ENCODE data around the gene LRBA.

Gene LRBA

GRCh38 chr4:150264595-150265161 lies 750.4 kb downstream of the LRBA start:
- no peak for DNase-seq

DNA sequence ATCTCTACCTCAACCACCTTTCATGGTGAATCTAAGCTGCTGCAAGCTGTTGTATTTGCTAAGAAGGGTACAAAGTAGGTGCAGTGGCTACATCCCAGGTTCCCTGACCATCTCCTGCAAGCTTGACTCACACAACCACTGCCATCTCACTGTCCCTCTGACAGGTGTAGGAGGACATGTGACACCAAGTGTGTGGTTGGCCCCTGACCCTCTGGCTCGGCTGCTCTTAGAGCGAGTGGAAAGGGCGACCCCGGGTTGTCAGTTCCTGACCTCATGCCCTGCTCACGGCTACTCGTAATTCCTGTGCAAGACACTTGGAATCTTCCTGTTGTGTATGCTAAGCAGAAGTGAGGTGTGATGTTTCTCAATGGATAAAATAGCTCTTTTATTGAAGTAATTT lies 752.5 kb downstream of the LRBA start:
- no peak for DNase-seq

- DNase-seq = no peak
Observed at GRCh38 chr4:150261571-150261970, 753.5 kb downstream of the LRBA start.

- no peak for DNase-seq
Observed at GRCh38 chr4:150259861-150260567, 755.1 kb downstream of the LRBA start.

- DNase-seq = no peak
Observed at GRCh38 chr4:150258569-150258968, 756.5 kb downstream of the LRBA start.

DNA sequence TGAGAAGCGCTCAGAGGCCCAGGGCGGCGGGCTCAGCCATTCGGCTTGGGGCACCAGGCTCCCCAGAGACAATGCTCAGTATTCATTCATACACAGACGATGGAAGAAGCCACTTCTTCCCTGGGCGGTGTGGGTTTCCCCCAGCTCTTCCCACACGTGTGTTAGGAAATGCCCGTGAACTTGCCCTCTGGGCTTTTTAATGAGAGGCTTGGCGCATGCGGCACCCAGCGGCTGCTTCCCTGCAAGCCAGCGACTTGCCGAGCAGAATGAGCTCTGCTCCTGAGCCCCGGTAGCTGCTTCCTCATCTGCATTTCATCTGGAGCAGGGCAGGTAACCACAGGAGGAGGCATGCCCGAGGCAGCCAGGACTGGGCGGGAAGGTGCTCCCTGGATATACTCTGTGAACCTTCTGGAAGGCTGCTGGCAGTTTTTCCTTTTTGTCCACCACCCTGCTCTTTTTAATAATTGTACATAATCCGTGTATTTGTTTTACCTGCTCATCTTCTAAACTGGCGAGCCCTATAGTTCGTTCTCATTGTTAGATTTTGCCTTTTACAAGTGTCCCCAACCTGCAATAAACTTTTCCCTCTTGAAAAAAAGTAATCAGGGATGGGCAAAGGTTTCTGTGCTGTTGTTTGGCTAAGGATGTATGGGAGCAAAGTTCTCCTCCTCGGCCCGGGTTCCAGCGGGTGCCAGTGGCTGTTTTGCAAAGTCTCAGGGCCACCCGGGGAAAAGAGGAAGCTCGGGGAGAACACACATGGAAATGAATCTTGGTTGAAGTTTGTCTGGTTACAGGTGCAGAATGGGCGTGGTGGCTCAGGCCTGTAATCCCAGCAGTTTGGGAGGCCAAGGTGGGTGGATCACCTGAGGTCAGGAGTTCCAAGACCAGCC lies 758.0 kb downstream of the LRBA start:
- no peak for DNase-seq

GRCh38 chr4:150256225-150256620 lies 758.9 kb downstream of the LRBA start:
- no peak for DNase-seq

DNA sequence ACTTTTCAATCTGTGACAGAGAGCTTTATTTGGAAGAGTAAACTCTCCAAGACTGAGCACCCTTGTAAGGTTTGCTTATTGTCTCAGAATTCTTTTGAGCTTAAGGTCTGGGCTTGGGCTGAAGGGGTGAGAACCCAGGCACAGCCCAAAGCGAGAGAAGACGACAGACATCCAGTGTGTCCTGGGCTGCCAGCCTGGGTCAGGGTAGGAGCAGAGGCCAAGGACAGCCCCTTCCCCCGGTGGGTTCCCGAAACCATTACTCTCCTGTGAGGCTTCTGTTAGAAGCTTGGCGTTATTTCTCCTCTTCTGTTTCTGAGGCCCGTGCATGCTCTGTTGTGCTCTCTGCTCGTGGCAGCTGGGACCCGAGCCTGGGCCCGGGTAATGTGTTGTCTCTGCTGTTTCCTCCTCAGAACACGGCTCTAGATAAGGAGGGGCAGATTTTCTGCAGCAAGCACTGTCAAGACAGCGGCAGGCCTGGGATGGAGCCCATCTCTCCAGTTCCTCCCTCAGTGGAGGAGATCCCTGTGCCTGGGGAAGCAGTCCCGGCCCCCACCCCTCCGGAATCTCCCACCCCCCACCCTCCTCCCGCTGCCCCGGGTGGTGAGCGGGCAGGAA lies 759.4 kb downstream of the LRBA start:
- DNase-seq = no peak

DNA sequence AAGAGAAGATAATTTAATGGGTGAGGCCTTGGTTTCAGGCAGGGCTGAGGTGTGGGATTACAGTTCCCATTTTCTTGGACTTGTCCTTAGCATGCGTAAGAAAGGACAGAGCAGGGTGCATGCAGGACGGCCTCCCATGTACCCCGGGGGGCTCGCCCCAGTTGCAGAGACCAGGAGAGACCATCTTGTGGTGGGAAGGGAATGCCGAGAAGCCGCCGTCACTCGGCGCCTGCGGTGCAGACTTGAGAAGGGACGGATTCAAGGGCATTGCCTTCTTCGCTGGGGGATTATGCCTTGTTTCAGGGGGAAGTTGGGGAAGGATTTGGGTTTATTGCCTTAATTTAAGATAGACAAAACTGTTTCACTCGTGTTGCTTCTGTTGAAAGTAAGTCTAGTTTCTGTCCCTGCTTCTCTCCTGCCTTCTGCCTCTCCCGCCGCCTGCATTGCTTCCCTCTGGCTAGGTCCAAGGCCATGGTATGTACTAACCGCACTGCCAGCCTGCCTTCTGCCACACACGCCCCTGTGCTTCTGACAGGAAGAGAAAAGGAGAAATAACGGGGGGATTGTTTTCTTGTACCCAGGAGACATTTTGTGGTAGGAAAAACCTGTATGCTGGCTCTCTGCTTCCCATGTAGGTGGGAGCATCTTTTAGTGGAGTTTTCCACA lies 761.0 kb downstream of the LRBA start:
- no peak for DNase-seq

DNA sequence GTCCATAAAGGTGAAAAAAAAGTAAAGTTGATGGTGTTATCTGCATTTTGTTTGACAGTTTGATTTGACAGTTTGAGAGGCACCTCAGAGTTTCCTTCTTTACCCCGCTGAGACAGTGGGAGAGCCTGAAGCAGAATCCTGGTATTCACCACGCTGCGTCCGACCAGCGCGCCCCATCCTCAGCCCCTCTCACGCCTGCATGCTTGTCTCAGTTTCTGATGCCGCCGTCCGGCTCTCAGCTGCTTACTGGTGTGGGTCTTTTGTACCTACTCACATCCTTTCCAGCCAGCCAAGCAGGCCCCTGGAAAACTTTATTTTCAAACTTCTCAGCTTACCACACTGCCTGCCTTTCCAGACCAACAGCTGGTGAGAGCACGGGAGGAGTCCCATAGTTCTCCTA lies 761.7 kb downstream of the LRBA start:
- DNase-seq = no peak

DNA sequence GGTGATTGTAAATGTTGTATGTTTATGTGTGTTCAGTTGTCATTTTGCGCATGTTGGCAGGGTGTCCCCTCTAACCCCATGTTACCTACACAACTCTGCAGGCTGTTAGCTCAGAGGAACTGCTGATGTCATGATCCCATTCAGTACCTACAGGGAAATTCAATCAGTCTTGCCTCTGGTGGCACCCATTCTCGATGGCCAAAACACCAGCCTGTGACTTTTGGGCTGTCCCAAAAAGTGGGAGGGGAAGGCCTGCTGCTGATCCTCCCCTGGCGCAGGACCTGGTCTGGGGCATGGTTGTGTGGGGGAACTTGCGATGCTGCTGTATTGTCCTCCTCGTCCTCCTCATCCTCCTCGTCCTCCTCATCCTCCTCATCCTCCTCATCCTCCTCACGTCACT lies 762.3 kb downstream of the LRBA start:
- DNase-seq = no peak

DNA sequence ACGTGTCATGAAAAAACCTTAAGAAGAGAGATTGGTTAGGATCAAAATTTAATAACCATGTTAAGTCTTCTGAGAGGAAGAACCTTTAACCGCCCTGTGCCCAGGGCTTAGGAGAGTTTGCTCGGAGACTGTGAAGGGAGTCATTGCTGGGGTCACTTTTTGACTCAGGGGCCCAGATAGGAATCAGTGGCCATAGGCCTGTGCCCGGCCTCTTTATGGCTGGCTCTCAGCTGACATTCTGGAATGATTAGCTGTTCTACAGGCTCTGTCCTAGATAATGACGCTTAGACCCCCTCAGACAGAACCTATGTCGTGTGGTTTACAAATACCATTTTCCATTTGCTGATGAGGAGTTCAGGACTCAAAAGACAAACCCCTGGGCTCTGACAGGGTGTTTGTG lies 762.8 kb downstream of the LRBA start:
- DNase-seq = no peak

GRCh38 chr4:150251752-150252190 lies 763.3 kb downstream of the LRBA start:
- no peak for DNase-seq

DNA sequence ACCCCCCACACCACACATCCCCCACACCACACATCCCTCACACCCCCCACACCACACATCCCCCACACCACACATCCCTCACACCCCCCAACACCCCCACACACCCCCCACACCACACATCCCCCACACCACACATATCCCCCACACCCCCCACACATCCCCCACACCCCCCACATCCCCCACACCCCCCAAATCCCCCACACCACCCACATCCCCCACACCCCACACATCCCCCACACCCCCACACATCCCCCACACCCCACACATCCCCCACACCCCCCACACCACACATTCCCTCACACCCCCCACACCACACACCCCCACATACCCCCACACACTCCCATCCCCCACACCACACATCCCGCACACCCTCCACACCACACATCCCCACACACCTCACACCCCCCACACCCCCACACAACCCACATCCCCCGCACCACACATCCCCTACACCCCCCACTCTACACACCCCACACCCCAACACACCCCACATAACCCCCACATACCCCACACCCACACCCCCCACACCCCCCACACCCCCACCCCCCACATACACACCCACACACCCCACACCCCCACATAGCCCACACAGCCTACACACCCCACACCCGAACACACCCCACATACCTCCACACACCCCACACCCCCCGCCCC lies 764.0 kb downstream of the LRBA start:
- DNase-seq = no peak

DNA sequence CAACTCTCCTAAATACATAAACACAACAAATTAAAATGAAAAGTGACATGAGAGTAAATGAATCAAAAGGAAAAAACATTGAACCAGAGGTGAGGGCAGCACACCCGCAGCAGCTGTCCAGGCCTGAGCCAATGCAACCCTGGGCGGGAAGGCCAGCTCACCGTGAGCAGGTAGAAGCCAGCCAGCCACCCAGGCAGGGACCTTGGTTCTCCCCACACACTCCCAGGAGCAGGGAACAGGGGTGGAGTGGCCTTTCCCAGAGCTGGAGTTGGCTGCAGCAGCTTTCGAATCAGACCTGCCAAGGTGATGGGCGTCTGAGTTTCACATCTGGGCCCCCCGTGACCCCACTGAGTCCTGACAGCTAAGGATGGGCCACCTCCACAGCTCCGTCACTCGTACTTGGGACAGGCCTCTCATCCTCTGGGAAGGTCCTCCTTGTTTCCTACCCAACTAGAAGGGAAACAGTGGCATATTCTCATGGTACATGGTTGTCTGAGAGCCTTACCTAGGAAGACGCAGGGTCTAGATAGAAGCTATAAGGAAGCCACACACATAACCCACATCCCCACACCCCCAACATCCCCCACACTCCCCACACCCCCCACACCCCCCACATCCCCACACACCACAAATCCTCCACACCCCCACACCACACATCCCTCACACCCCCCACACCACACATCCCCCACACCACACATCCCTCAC lies 764.6 kb downstream of the LRBA start:
- DNase-seq = no peak

DNA sequence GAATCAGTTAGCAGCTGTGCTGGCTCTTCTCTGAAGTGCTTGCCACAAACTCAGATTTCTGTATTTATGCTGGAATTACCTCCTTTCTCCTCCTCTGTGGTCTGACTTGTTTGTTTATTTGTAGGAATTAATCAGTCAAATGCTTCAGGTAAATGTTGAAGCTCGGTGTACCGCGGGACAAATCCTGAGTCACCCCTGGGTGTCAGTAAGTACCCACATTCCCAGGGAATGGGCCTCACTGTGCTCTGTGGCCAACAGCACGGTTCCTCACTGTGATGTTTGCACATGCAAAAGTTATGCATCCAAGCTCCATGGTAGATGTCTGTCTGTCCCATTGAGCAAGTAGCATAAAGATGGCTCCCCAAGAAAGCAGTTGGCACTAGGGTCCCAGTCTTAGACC lies 766.9 kb downstream of the LRBA start:
- no peak for DNase-seq

DNA sequence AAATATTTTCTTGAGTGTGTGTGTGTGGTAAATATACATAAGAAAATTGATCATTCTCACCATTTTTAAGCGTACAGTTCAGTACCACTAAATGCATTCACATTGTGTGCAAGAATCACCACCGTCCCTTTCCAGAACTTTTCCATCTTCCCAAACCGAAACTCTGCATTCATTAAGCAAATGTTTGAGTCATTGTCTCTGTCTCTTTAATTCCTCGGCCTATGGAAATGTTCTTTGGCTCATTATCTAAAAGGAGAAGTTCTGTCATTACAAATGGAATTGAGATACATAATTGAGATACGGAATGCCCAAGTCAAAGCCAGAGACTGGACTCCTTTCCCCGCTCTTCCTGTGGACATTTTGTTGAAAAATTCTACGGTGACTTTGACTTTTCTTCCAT lies 767.9 kb downstream of the LRBA start:
- DNase-seq = no peak

DNA sequence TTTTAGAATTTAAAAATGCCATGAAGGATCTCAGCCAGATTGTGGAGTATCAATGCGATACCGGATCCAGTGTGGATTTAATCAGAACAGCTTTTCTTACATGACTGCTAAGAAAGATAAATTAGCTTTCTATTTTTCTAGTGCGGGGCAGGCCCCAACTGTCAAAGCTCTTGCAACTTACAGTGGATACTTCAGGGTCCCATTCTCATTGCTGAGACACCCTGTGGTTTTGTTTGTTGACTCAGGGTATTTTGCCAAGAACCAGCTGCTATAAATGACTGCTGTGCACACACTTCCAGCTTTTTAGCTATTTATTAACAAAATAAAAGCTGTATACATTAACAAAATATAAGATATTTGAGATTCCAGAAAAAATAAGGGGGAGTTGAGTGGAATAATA lies 770.5 kb downstream of the LRBA start:
- no peak for DNase-seq

- DNase-seq = no peak
Observed at GRCh38 chr4:150243932-150244331, 771.2 kb downstream of the LRBA start.

GRCh38 chr4:150242820-150243458 lies 772.1 kb downstream of the LRBA start:
- peak; percentile 36 for DNase-seq

- no peak for DNase-seq
Observed at GRCh38 chr4:150240011-150240410, 775.1 kb downstream of the LRBA start.

Measured in right kidney (tissue), 1 donor.